Measurements from ENCODE around the gene C6orf62.

- TF ChIP-seq CTCF (IDR thresholded peaks at IDR 0.05) = no peak
- TF ChIP-seq POLR2AphosphoS5 (IDR thresholded peaks at IDR 0.05) = no peak
These were observed 42.9 kb upstream of the C6orf62 start for GRCh38 chr6:24761851-24762250.

Measured in prostate gland (tissue), 2 donors.